Measurements from ENCODE around the gene DNMT3A. TPM values are rescaled to one million over a fixed set of nuclear protein-coding genes. Genes with fewer than 3 reads are reported as not detected.

The DNMT3A gene
- total and polyA plus RNA-seq, 2 of the 8 experiments (the other 6 are each of a cell fraction or from before 2014, with no cell fraction given): 33.6 to 178 TPM

- no peak for TF ChIP-seq CHD7 (IDR thresholded peaks at IDR 0.05; ENCODE audit: insufficient replicate concordance, low read length)
- TF ChIP-seq GTF2F1 (IDR thresholded peaks at IDR 0.05; ENCODE audit: borderline replicate concordance, low read depth, low read length): no peak
- no peak for TF ChIP-seq POU5F1 (IDR thresholded peaks at IDR 0.05; ENCODE audit: low read depth, low read length)
- TF ChIP-seq SRF (IDR thresholded peaks at IDR 0.05; ENCODE audit: low read depth, low read length): no peak
- no peak for TF ChIP-seq CREB1 (IDR thresholded peaks at IDR 0.05)
- TF ChIP-seq CTCF (IDR thresholded peaks at IDR 0.05; ENCODE audit: control extremely low read depth in 1 of 3, insufficient read depth in 1 of 3, low read depth in 1 of 3, low read length in 3 of 3): no peak
- no peak for TF ChIP-seq GABPA (IDR thresholded peaks at IDR 0.05; ENCODE audit: borderline replicate concordance, insufficient read depth, low read length)
- no peak for TF ChIP-seq SP2 (IDR thresholded peaks at IDR 0.05; ENCODE audit: low read length)
These were observed 31.7 kb upstream of the DNMT3A start (continued) for GRCh38 chr2:25373269-25373981.
